Measurements from ENCODE around the gene CRACR2B.

The CRACR2B gene

GRCh38 chr11:827897-828192, at the start of gene CRACR2B:
Gene CRACR2B, plus strand, starts transcription at chr11:827919. Its CDS starts 689 bp downstream, at chr11:828608.
- DNase-seq, result no peak

- DNase-seq, result no peak
Observed at GRCh38 chr11:778976-779954, 48.5 kb upstream of the CRACR2B start.

GRCh38 chr11:779955-780532, 47.7 kb upstream of the CRACR2B start:
- no peak for DNase-seq

GRCh38 chr11:782264-783174, 45.2 kb upstream of the CRACR2B start:
- no peak for DNase-seq

- no peak for DNase-seq
Observed at GRCh38 chr11:783581-784015, 44.1 kb upstream of the CRACR2B start.

GRCh38 chr11:786235-787083, 41.3 kb upstream of the CRACR2B start:
- no peak for DNase-seq

- DNase-seq, result no peak
Observed at GRCh38 chr11:787084-787675, 40.5 kb upstream of the CRACR2B start.

GRCh38 chr11:788009-788640, 39.6 kb upstream of the CRACR2B start:
- DNase-seq, result no peak

- no peak for DNase-seq
Observed at GRCh38 chr11:788953-789940, 38.5 kb upstream of the CRACR2B start.

- DNase-seq, result peak in 1 of 2 experiments; percentile 34
Observed at GRCh38 chr11:789943-790342, 37.8 kb upstream of the CRACR2B start, which contains the start of gene CEND1. Gene CEND1, minus strand, starts transcription at chr11:790090. Its CDS starts 1,514 bp downstream, at chr11:788576.

GRCh38 chr11:790721-791564, 36.8 kb upstream of the CRACR2B start:
- DNase-seq, result no peak

GRCh38 chr11:791658-792534, 35.8 kb upstream of the CRACR2B start:
- DNase-seq, result no peak

- DNase-seq, result no peak
Observed at GRCh38 chr11:792535-792821, 35.2 kb upstream of the CRACR2B start.

- no peak for DNase-seq
Observed at GRCh38 chr11:792873-793272, 34.8 kb upstream of the CRACR2B start.

- DNase-seq, result no peak
Observed at GRCh38 chr11:793556-793955, 34.2 kb upstream of the CRACR2B start.

GRCh38 chr11:794013-794765, 33.5 kb upstream of the CRACR2B start:
- DNase-seq, result no peak
